Kidney epithelial cell (primary cell): ENCODE measurements around the gene EFCAB3. TPM values are rescaled to one million over a fixed set of nuclear protein-coding genes. Genes with fewer than 3 reads are reported as not detected.

Experiments used
- DNase-seq: peaks from one replicate; pipeline ENCODE4 v3.0.0-alpha.2; 2010; ENCODE audit warnings: low read depth
- H3K27me3 ChIP-seq: 2 replicates; pipeline ENCODE4 v1.6.0; 2011; ENCODE audit warnings: low read length; ENCODE audit not compliant: control insufficient read depth, insufficient read depth
- H3K36me3 ChIP-seq: 2 replicates; pipeline ENCODE4 v1.5.1; 2011; ENCODE audit warnings: low read length; ENCODE audit not compliant: control insufficient read depth, insufficient read depth
- H3K4me3 ChIP-seq: 2 replicates; pipeline ENCODE4 v1.5.1; 2011; ENCODE audit warnings: low read depth, mild to moderate bottlenecking, control low read depth, low read length
- CTCF ChIP-seq: IDR thresholded peaks from 2 replicates; pipeline ENCODE4 v1.5.1; 2011; ENCODE audit warnings: mild to moderate bottlenecking, moderate library complexity, low read length, control low read depth, inconsistent platforms; ENCODE audit not compliant: insufficient read depth, poor library complexity, severe bottlenecking
- total RNA-seq: library from RNA; depleted of rRNA; stranded (reverse); fragments of >200 nt; gene quantifications from 2 replicates; pipeline ENCODE4 v1.2.3, GENCODE V29; 2015

The EFCAB3 gene
- total RNA-seq, result not detected in 2 replicates

GRCh38 chr17:62380253-62380652 lies at the start of gene EFCAB3:
Gene EFCAB3 (plus strand): TSS chr17:62380553. CDS start chr17:62382980, 2,427 bp downstream.
- no peak within 1 kb of the TSS for H3K4me3 ChIP-seq
- no peak for DNase-seq
- no peaks in the 10 kb centered on the region for H3K36me3 ChIP-seq
- H3K27me3 ChIP-seq, result peaks cover 3% of the 10 kb centered on the region
- no peak for TF ChIP-seq CTCF

GRCh38 chr17:62336527-62336926 lies 43.8 kb upstream of the EFCAB3 start:
- DNase-seq, result no peak
- H3K36me3 ChIP-seq, result no peaks in the 10 kb centered on the region
- H3K27me3 ChIP-seq, result no peaks in the 10 kb centered on the region
- H3K4me3 ChIP-seq, result no peak overlapping the region
- no peak for TF ChIP-seq CTCF

- no peaks in the 10 kb centered on the region for H3K36me3 ChIP-seq
- no peaks in the 10 kb centered on the region for H3K27me3 ChIP-seq
- TF ChIP-seq CTCF, result no peak
- H3K4me3 ChIP-seq, result no peak overlapping the region
- DNase-seq, result no peak
Measured at GRCh38 chr17:62343764-62344270, 36.5 kb upstream of the EFCAB3 start.

- no peaks in the 10 kb centered on the region for H3K36me3 ChIP-seq
- no peak for TF ChIP-seq CTCF
- no peak for DNase-seq
- no peak overlapping the region for H3K4me3 ChIP-seq
- no peaks in the 10 kb centered on the region for H3K27me3 ChIP-seq
Measured at GRCh38 chr17:62351176-62351575, 29.2 kb upstream of the EFCAB3 start.

GRCh38 chr17:62366191-62366590 lies 14.2 kb upstream of the EFCAB3 start:
- no peak for DNase-seq
- H3K36me3 ChIP-seq, result no peaks in the 10 kb centered on the region
- H3K27me3 ChIP-seq, result no peaks in the 10 kb centered on the region
- TF ChIP-seq CTCF, result no peak
- no peak overlapping the region for H3K4me3 ChIP-seq

- no peak for TF ChIP-seq CTCF
- DNase-seq, result no peak
Measured at GRCh38 chr17:62381561-62381960, 1.2 kb downstream of the EFCAB3 start.

More at GRCh38 chr17:62381561-62381960, 1.2 kb downstream of the EFCAB3 start:
- Histone ChIP-seq H3K36me3 (no peaks in the 10 kb centered on the region), H3K4me3 (no peak overlapping the region), H3K27me3 (peaks cover 3% of the 10 kb centered on the region)
